Measurements from ENCODE around the gene RAB7B. TPM values are rescaled to one million over a fixed set of nuclear protein-coding genes. Genes with fewer than 3 reads are reported as not detected.
"Not testable (repeated sequence)": the region's sequence is repeated elsewhere in the genome, so short reads cannot be mapped to it uniquely, and the experiment has no call there.

RAB7B gene
- total and polyA plus RNA-seq, 4 experiments from 2014 or later, result 0.78 to 1.2 TPM; not detected in 2

DNA sequence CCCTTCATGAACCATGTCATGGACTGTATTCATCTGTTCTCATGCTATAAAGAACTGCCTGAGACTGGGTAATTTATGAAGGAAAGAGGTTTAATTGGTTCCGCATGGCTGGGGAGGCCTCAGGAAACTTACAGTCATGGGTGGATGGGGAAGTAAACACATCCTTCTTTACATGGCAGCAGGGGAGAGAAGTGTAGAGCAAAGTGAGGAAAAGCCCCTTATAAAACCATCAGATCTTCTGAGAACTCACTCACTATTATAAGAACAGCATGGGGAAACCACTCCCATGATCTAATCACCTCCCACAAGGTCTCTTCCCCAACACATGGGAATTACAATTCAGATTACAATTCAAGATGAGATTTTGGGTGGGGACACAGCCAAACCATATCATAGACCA lies 6.6 kb downstream of the RAB7B start:
- CTCF ChIA-PET (ENCODE audit: partially characterized antibody); DNase-seq; H3K27me3 Mint-ChIP-seq; H3K9me3 Mint-ChIP-seq; H3K27ac ChIP-seq (ENCODE audit: low read depth, low read length); POLR2A ChIA-PET (ENCODE audit: partially characterized antibody); H3K27me3 ChIP-seq (ENCODE audit: insufficient read depth, low read length); H3K4me3 ChIP-seq (ENCODE audit: low read length in 2 of 2); H3K36me3 Mint-ChIP-seq; H3K27ac Mint-ChIP-seq; H3K9me3 ChIP-seq (ENCODE audit: control insufficient read depth in 1 of 2, low read length in 2 of 2); H3K4me3 Mint-ChIP-seq; intact Hi-C loops (cut with micrococcal nuclease); H3K36me3 ChIP-seq (ENCODE audit: insufficient read depth, low read length); H3K4me1 Mint-ChIP-seq; H3K4me1 ChIP-seq (ENCODE audit: insufficient read depth, low read length): not testable (repeated sequence)

DNA sequence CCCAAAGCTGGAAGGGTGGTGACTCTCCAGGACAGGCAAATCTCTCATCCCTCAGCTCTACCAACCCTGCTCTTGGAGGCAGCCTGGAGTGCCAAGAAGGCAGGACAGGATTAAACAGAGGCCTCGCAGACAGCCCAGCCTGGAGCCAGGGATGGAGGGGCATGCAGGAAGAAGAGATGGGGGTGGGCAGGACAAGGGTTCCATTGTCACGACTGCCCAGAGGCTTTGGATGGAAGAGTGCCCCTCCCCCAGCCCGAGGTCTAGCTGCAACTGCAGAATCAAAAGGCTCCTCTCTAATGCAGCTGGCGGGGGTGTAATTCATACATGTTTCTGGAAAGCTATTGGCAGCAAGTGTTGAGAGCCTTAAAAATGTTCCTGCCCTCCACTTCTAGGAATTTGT lies 8.8 kb downstream of the RAB7B start:
- no peak overlapping the region for H3K27ac Mint-ChIP-seq
- intact Hi-C loops (cut with micrococcal nuclease), result no loop called here
- H3K9me3 Mint-ChIP-seq, result no peaks in the 10 kb centered on the region
- no peaks in the 10 kb centered on the region for H3K36me3 Mint-ChIP-seq
- no peak for DNase-seq
- ChIA-PET CTCF (ENCODE audit: partially characterized antibody) (interaction anchor here (1.2 to 2.0 kb wide), 2 partner anchors 14 to 17 kb away, joined by 3 to 11 read pairs; no protein-coding TSS in a partner anchor), POLR2A (ENCODE audit: partially characterized antibody) (no interaction called here)
- H3K27me3 Mint-ChIP-seq, result peaks cover 10 to 14% of the 10 kb centered on the region in 2 donors
- no peak overlapping the region for H3K4me3 ChIP-seq (ENCODE audit: low read length in 2 of 2)
- H3K27ac ChIP-seq (ENCODE audit: low read depth, low read length), result no peak overlapping the region
- no peak overlapping the region for H3K4me3 Mint-ChIP-seq
- no peaks in the 10 kb centered on the region for H3K4me1 Mint-ChIP-seq
- no peaks in the 10 kb centered on the region for H3K9me3 ChIP-seq (ENCODE audit: control insufficient read depth in 1 of 2, low read length in 2 of 2)
- H3K4me1 ChIP-seq (ENCODE audit: insufficient read depth, low read length), result no peaks in the 10 kb centered on the region
- H3K36me3 ChIP-seq (ENCODE audit: insufficient read depth, low read length), result no peaks in the 10 kb centered on the region
- H3K27me3 ChIP-seq (ENCODE audit: insufficient read depth, low read length), result no peaks in the 10 kb centered on the region

DNA sequence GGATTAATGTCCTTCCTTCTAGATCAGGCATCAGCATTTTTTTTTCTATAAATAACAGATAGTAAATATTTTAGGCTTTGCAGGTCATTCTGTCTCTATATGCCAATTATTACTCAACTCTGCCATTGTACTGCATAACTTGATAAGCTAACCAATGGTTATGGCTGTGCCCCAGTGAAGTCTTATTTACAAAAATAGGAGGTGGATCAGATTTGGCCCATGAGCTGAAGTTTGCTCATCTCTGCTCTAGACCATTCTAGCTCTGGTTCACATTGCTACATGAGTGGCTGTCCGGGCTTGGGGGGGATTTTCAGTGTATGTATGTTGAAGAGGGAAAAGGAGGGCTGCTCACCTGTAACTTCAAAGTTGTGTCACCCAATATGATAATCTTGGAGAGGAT lies 10.1 kb downstream of the RAB7B start:
- CTCF ChIA-PET (ENCODE audit: partially characterized antibody), result interaction anchor here (2.0 kb wide), 1 partner anchor 16 kb away, joined by 11 read pairs; no protein-coding TSS in a partner anchor
- no peaks in the 10 kb centered on the region for H3K9me3 ChIP-seq (ENCODE audit: control insufficient read depth in 1 of 2, low read length in 2 of 2)
- H3K36me3 ChIP-seq (ENCODE audit: insufficient read depth, low read length), result no peaks in the 10 kb centered on the region
- H3K9me3 Mint-ChIP-seq, result no peaks in the 10 kb centered on the region
- H3K4me3 ChIP-seq (ENCODE audit: low read length in 2 of 2), result no peak overlapping the region
- H3K36me3 Mint-ChIP-seq, result no peaks in the 10 kb centered on the region
- H3K27ac ChIP-seq (ENCODE audit: low read depth, low read length), result no peak overlapping the region
- H3K4me1 Mint-ChIP-seq, result no peaks in the 10 kb centered on the region
- H3K27me3 ChIP-seq (ENCODE audit: insufficient read depth, low read length), result no peaks in the 10 kb centered on the region
- DNase-seq, result no peak
- intact Hi-C loops (cut with micrococcal nuclease), result no loop called here
- peak overlapping the region in 1 of 7 donors; percentile 68 for H3K27ac Mint-ChIP-seq
- H3K4me3 Mint-ChIP-seq, result no peak overlapping the region
- H3K27me3 Mint-ChIP-seq, result peaks cover 10 to 15% of the 10 kb centered on the region in 2 donors
- no peaks in the 10 kb centered on the region for H3K4me1 ChIP-seq (ENCODE audit: insufficient read depth, low read length)
- POLR2A ChIA-PET (ENCODE audit: partially characterized antibody), result no interaction called here

DNA sequence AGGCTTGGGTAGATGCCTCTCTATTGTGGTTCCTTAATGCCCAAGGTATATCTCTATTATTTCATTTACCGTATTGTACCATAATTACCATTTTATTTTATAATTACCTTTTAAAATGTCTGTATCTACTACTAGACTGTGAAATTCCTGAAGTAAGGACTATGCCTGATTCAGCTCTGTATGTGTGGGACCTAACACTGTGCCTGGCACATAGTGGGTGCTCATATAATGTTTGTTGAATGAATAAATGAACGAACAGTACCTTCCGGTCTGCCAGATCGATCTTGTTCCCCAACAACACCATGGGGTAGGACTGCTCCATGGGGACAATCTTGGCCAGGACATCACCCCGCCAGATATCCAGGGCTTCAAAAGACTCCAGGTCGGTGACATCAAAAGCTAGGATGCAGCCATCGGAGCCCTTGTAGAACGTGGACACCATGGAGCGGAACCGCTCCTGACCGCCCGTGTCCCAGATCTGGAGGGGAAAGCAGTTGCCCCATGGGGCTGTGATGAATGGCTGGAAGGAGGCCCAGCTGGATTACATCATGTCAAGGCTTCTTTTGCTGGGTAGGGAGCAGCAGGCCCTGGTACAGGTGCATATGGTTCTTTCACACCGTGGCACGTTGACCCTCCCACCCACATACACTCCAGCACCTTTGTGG lies 10.8 kb downstream of the RAB7B start:
- Histone ChIP-seq H3K4me3 (ENCODE audit: low read length in 2 of 2) (no peak overlapping the region), H3K9me3 (ENCODE audit: control insufficient read depth in 1 of 2, low read length in 2 of 2) (no peaks in the 10 kb centered on the region), H3K27ac (ENCODE audit: low read depth, low read length) (no peak overlapping the region), H3K36me3 (ENCODE audit: insufficient read depth, low read length) (no peaks in the 10 kb centered on the region), H3K4me1 (ENCODE audit: insufficient read depth, low read length) (no peaks in the 10 kb centered on the region), H3K27me3 (ENCODE audit: insufficient read depth, low read length) (no peaks in the 10 kb centered on the region)
- no peaks in the 10 kb centered on the region for H3K4me1 Mint-ChIP-seq
- no peak overlapping the region for H3K4me3 Mint-ChIP-seq
- H3K36me3 Mint-ChIP-seq, result no peaks in the 10 kb centered on the region
- no peak for DNase-seq
- H3K27me3 Mint-ChIP-seq, result peaks cover 10 to 15% of the 10 kb centered on the region in 2 donors
- no peak overlapping the region for H3K27ac Mint-ChIP-seq
- intact Hi-C loops (cut with micrococcal nuclease), result no loop called here
- CTCF ChIA-PET (ENCODE audit: partially characterized antibody), result interaction anchor here (1.2 to 2.0 kb wide), 3 partner anchors 10 to 15 kb away, joined by 3 to 12 read pairs (median 11); no protein-coding TSS in a partner anchor
- H3K9me3 Mint-ChIP-seq, result no peaks in the 10 kb centered on the region
- POLR2A ChIA-PET (ENCODE audit: partially characterized antibody), result no interaction called here

DNA sequence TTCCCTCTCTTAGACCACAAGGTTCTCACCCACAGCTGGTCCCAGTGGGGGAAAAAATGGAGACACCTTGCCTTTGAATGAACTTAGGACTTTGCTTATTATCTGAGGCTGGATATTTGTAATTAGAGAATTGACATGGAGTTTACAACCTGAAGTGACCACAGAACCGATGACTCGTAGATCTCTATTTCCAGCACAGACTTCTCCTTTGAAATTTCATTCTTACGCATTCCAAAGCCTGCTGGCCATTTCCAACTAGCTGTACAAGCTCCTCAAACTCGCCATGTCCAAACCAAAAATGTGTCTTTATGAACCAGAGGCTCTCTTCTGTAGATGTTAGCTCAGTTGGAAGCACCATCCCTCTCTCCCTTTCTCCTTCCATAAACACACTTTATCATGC lies 12.0 kb downstream of the RAB7B start:
- H3K9me3 Mint-ChIP-seq, result no peaks in the 10 kb centered on the region
- DNase-seq, result no peak
- no peak overlapping the region for H3K27ac ChIP-seq (ENCODE audit: low read depth, low read length)
- H3K4me3 Mint-ChIP-seq, result no peak overlapping the region
- no peaks in the 10 kb centered on the region for H3K36me3 ChIP-seq (ENCODE audit: insufficient read depth, low read length)
- ChIA-PET POLR2A (ENCODE audit: partially characterized antibody) (interaction anchor here (0.6 kb wide), 1 partner anchor 177 kb away, joined by 3 read pairs; no protein-coding TSS in a partner anchor), CTCF (ENCODE audit: partially characterized antibody) (interaction anchor here (0.6 to 1.6 kb wide), 3 partner anchors 9 to 717 kb away, joined by 3 to 12 read pairs (median 3); no protein-coding TSS in a partner anchor)
- intact Hi-C loops (cut with micrococcal nuclease), result no loop called here
- no peaks in the 10 kb centered on the region for H3K27me3 ChIP-seq (ENCODE audit: insufficient read depth, low read length)
- H3K9me3 ChIP-seq (ENCODE audit: control insufficient read depth in 1 of 2, low read length in 2 of 2), result no peaks in the 10 kb centered on the region
- no peak overlapping the region for H3K4me3 ChIP-seq (ENCODE audit: low read length in 2 of 2)
- no peak overlapping the region for H3K27ac Mint-ChIP-seq
- no peaks in the 10 kb centered on the region for H3K36me3 Mint-ChIP-seq
- H3K4me1 Mint-ChIP-seq, result no peaks in the 10 kb centered on the region
- H3K27me3 Mint-ChIP-seq, result peaks cover 5 to 15% of the 10 kb centered on the region in 2 donors
- H3K4me1 ChIP-seq (ENCODE audit: insufficient read depth, low read length), result no peaks in the 10 kb centered on the region

DNA sequence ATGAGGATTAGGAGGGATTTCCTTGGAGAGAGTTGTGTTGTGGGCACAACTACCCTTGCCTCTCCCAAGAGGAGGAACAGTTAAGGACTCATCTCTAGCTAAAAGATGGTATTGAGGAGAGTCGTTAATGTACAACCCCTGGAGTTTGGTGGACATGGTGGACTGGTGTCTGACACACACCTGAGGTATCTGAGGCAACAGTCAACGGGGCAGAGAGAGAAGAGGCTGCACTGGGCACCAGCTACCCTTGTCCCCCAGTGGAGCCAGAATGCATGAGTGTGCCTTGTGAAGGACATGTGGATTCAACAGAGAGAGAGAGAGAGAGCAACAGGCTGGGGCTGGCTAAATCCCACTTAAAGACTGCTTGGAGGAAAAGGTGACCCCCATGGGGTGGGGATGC lies 13.0 kb downstream of the RAB7B start:
- Histone ChIP-seq H3K36me3 (ENCODE audit: insufficient read depth, low read length) (no peaks in the 10 kb centered on the region), H3K27me3 (ENCODE audit: insufficient read depth, low read length) (no peaks in the 10 kb centered on the region), H3K4me1 (ENCODE audit: insufficient read depth, low read length) (no peaks in the 10 kb centered on the region), H3K27ac (ENCODE audit: low read depth, low read length) (no peak overlapping the region), H3K9me3 (ENCODE audit: control insufficient read depth in 1 of 2, low read length in 2 of 2) (no peaks in the 10 kb centered on the region), H3K4me3 (ENCODE audit: low read length in 2 of 2) (no peak overlapping the region)
- CTCF ChIA-PET (ENCODE audit: partially characterized antibody), result interaction anchor here (0.8 kb wide), 1 partner anchor 13 kb away, joined by 5 read pairs; no protein-coding TSS in a partner anchor
- H3K4me1 Mint-ChIP-seq, result no peaks in the 10 kb centered on the region
- peaks cover 5 to 15% of the 10 kb centered on the region in 2 donors for H3K27me3 Mint-ChIP-seq
- no peaks in the 10 kb centered on the region for H3K9me3 Mint-ChIP-seq
- no peaks in the 10 kb centered on the region for H3K36me3 Mint-ChIP-seq
- POLR2A ChIA-PET (ENCODE audit: partially characterized antibody), result no interaction called here
- intact Hi-C loops (cut with micrococcal nuclease), result no loop called here
- no peak overlapping the region for H3K4me3 Mint-ChIP-seq
- no peak for DNase-seq
- no peak overlapping the region for H3K27ac Mint-ChIP-seq

DNA sequence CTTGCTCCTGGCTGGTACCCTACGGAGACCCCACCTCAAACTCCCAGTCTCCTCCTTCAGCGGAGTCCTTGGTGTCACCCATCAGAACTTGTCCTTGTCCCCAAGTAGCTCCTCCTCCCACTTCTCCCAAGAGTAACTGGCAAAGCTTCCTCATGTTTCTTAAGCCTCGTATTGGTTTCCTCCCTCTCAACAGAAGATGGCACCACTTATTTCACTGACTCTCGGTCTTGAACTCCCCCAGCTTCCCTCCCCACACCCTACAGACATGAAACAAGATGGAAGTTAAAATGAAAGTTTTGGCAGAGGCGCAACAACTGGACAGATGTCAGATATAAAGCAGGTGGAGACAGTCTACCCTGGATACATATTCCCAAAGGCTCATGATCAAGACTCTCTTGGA lies 13.4 kb downstream of the RAB7B start:
- no peaks in the 10 kb centered on the region for H3K4me1 ChIP-seq (ENCODE audit: insufficient read depth, low read length)
- intact Hi-C loops (cut with micrococcal nuclease), result no loop called here
- H3K9me3 ChIP-seq (ENCODE audit: control insufficient read depth in 1 of 2, low read length in 2 of 2), result no peaks in the 10 kb centered on the region
- CTCF ChIA-PET (ENCODE audit: partially characterized antibody), result interaction anchor here (0.8 kb wide), 1 partner anchor 12 kb away, joined by 5 read pairs; no protein-coding TSS in a partner anchor
- H3K27ac ChIP-seq (ENCODE audit: low read depth, low read length), result no peak overlapping the region
- H3K27ac Mint-ChIP-seq, result no peak overlapping the region
- H3K4me1 Mint-ChIP-seq, result no peaks in the 10 kb centered on the region
- no peaks in the 10 kb centered on the region for H3K36me3 ChIP-seq (ENCODE audit: insufficient read depth, low read length)
- no peak overlapping the region for H3K4me3 ChIP-seq (ENCODE audit: low read length in 2 of 2)
- no peaks in the 10 kb centered on the region for H3K36me3 Mint-ChIP-seq
- H3K4me3 Mint-ChIP-seq, result no peak overlapping the region
- peaks cover 5 to 15% of the 10 kb centered on the region in 2 donors for H3K27me3 Mint-ChIP-seq
- H3K9me3 Mint-ChIP-seq, result no peaks in the 10 kb centered on the region
- no peak for DNase-seq
- POLR2A ChIA-PET (ENCODE audit: partially characterized antibody), result no interaction called here
- H3K27me3 ChIP-seq (ENCODE audit: insufficient read depth, low read length), result no peaks in the 10 kb centered on the region

All from CD4-positive, alpha-beta memory T cell (primary cell).